DOHH2 (cell line): ENCODE results near the gene PPP4R3B.
"Not testable (repeated sequence)": the region's sequence is repeated elsewhere in the genome, so short reads cannot be mapped to it uniquely, and the experiment has no call there.

ENCODE experiments used
- H3F3A ChIP-seq: fragments of 200-600 bp; sonication (generic), shearing (Covaris generic); 2 replicates; pipeline ENCODE4 v1.6.0; 2016; ENCODE audit warnings: antibody characterized with exemption, mild to moderate bottlenecking; ENCODE audit not compliant: control insufficient read depth, insufficient read depth
- H3K27ac ChIP-seq: fragments of 200-600 bp; sonication (generic); 2 replicates; pipeline ENCODE4 v1.5.1; 2014; ENCODE audit warnings: low read depth, mild to moderate bottlenecking, low read length, moderate library complexity
- H3K27me3 ChIP-seq: fragments of 200-600 bp; sonication (generic); 2 replicates; pipeline ENCODE4 v1.6.1; 2014; ENCODE audit warnings: mild to moderate bottlenecking, low read length, mixed read lengths; ENCODE audit not compliant: control insufficient read depth
- H3K36me3 ChIP-seq: fragments of 200-600 bp; sonication (generic); 2 replicates; pipeline ENCODE4 v1.6.1; 2014; ENCODE audit warnings: mild to moderate bottlenecking, low read length, moderate library complexity, mixed read lengths; ENCODE audit not compliant: control insufficient read depth
- H3K4me1 ChIP-seq: fragments of 200-600 bp; sonication (generic); 2 replicates; pipeline ENCODE4 v1.6.1; 2014; ENCODE audit warnings: mild to moderate bottlenecking, low read length, mixed read lengths; ENCODE audit not compliant: control insufficient read depth
- H3K4me2 ChIP-seq: fragments of 200-600 bp; sonication (generic); 2 replicates; pipeline ENCODE4 v1.6.0; 2014; ENCODE audit warnings: mild to moderate bottlenecking, low read length, moderate library complexity
- H3K4me3 ChIP-seq: fragments of 200-600 bp; sonication (generic); 2 replicates; pipeline ENCODE4 v1.5.1; 2014; ENCODE audit warnings: mild to moderate bottlenecking, low read length, mixed read lengths
- H3K79me2 ChIP-seq: fragments of 200-600 bp; sonication (generic); 2 replicates; pipeline ENCODE4 v1.6.1; 2014; ENCODE audit warnings: mild to moderate bottlenecking, low read length, mixed read lengths; ENCODE audit not compliant: control insufficient read depth
- H3K9me2 ChIP-seq: fragments of 200-600 bp; sonication (generic); replicated peaks from 2 replicates; pipeline ENCODE4 v1.6.1; 2014; ENCODE audit warnings: mild to moderate bottlenecking, low read length, mixed read lengths; ENCODE audit not compliant: control insufficient read depth
- H3K9me3 ChIP-seq: fragments of 200-600 bp; sonication (generic); 2 replicates; pipeline ENCODE4 v1.6.1; 2014; ENCODE audit warnings: antibody characterized with exemption, low read length, mixed read lengths; ENCODE audit not compliant: control insufficient read depth, insufficient read depth
- H4K20me1 ChIP-seq: fragments of 200-600 bp; sonication (generic); 2 replicates; pipeline ENCODE4 v1.6.0; 2014; ENCODE audit warnings: low read depth, mild to moderate bottlenecking, antibody characterized with exemption, low read length, moderate library complexity; ENCODE audit not compliant: control insufficient read depth, insufficient read depth
- CTCF ChIP-seq: fragments of 200-600 bp; sonication (generic); IDR thresholded peaks from one replicate; pipeline ENCODE4 v1.5.1; 2014; ENCODE audit warnings: antibody characterized with exemption, mild to moderate bottlenecking, low read depth, low read length; ENCODE audit not compliant: poor library complexity, severe bottlenecking
- EZH2phosphoT487 ChIP-seq: fragments of 200-600 bp; sonication (generic); IDR thresholded peaks from 2 replicates; pipeline ENCODE4 v1.6.1; 2017; ENCODE audit warnings: borderline replicate concordance, mild to moderate bottlenecking, antibody characterized with exemption, low read length, moderate library complexity, mixed read lengths

Gene PPP4R3B

GRCh38 chr2:55585451-55586080 lies 31.9 kb downstream of the PPP4R3B start:
- TF ChIP-seq EZH2phosphoT487 (no peak), CTCF (no peak)
- Histone ChIP-seq H3K9me2 (no peaks in the 10 kb centered on the region), H3K36me3 (peaks cover 78% of the 10 kb centered on the region), H3K4me2 (no peak overlapping the region), H3K27ac (no peak overlapping the region), H3F3A (peaks cover 6% of the 10 kb centered on the region; the same call in 1 of the 2 replicates), H3K9me3 (no peaks in the 10 kb centered on the region), H4K20me1 (no peaks in the 10 kb centered on the region), H3K4me1 (no peaks in the 10 kb centered on the region), H3K79me2 (peaks cover 18% of the 10 kb centered on the region), H3K4me3 (no peak overlapping the region), H3K27me3 (no peaks in the 10 kb centered on the region)

- Histone ChIP-seq H3K27me3 (no peaks in the 10 kb centered on the region), H4K20me1 (no peaks in the 10 kb centered on the region; the same call in 1 of the 2 replicates), H3K36me3 (peaks cover 81% of the 10 kb centered on the region), H3K4me3 (no peak overlapping the region), H3K9me3 (no peaks in the 10 kb centered on the region), H3K9me2 (no peaks in the 10 kb centered on the region), H3K27ac (no peak overlapping the region), H3K4me1 (no peaks in the 10 kb centered on the region), H3K79me2 (peaks cover 13% of the 10 kb centered on the region), H3K4me2 (no peak overlapping the region), H3F3A (peaks cover 12% of the 10 kb centered on the region; the same call in 1 of the 2 replicates)
- no peak for TF ChIP-seq CTCF
- TF ChIP-seq EZH2phosphoT487 = no peak
Measured at GRCh38 chr2:55581874-55582547, 35.4 kb downstream of the PPP4R3B start.

- Histone ChIP-seq H3K36me3 (peaks cover 81% of the 10 kb centered on the region), H3K79me2 (peaks cover 7% of the 10 kb centered on the region), H3K4me2 (no peak overlapping the region), H3K27me3 (no peaks in the 10 kb centered on the region), H3K4me3 (no peak overlapping the region), H3K9me2 (no peaks in the 10 kb centered on the region), H4K20me1 (no peaks in the 10 kb centered on the region; the same call in 1 of the 2 replicates), H3F3A (peaks cover 12% of the 10 kb centered on the region; the same call in 1 of the 2 replicates), H3K9me3 (no peaks in the 10 kb centered on the region), H3K27ac (no peak overlapping the region), H3K4me1 (no peaks in the 10 kb centered on the region)
- TF ChIP-seq CTCF = peak; percentile 56
- TF ChIP-seq EZH2phosphoT487 = no peak
Measured at GRCh38 chr2:55581435-55581834, 36.0 kb downstream of the PPP4R3B start.

GRCh38 chr2:55569002-55569401 lies 48.4 kb downstream of the PPP4R3B start:
- H3K4me1 ChIP-seq, H4K20me1 ChIP-seq, H3K4me3 ChIP-seq, H3K27ac ChIP-seq, H3K79me2 ChIP-seq, H3K9me3 ChIP-seq, H3K9me2 ChIP-seq, H3F3A ChIP-seq, H3K4me2 ChIP-seq, H3K27me3 ChIP-seq: not testable (repeated sequence)
- H3K36me3 ChIP-seq = peaks cover 62% of the 10 kb centered on the region
